GM10266 (cell line): ENCODE results near the gene MIER3.

Experiments used
- DNase-seq: peaks from one replicate; pipeline ENCODE4 v3.0.0; 2012; ENCODE audit errors: extremely low spot score
- CTCF ChIP-seq: IDR thresholded peaks from 2 replicates; pipeline ENCODE4 v1.5.1; 2012; ENCODE audit warnings: mild to moderate bottlenecking, low read depth; ENCODE audit not compliant: control insufficient read depth, insufficient read depth; ENCODE audit errors: missing control alignments

Gene MIER3

GRCh38 chr5:56947052-56947451 is 4.9 kb downstream of the MIER3 start:
- DNase-seq, result no peak
- TF ChIP-seq CTCF, result no peak

GRCh38 chr5:56941981-56942380 is 9.9 kb downstream of the MIER3 start:
- DNase-seq, result no peak

GRCh38 chr5:56938858-56939257 is 13.1 kb downstream of the MIER3 start:
- TF ChIP-seq CTCF, result no peak
- DNase-seq, result no peak

More at GRCh38 chr5:56941981-56942380, 9.9 kb downstream of the MIER3 start:
- no peak for TF ChIP-seq CTCF

- no peak for DNase-seq
- no peak for TF ChIP-seq CTCF
These were observed 17.6 kb downstream of the MIER3 start for GRCh38 chr5:56934325-56934724.

GRCh38 chr5:56922922-56923321 is 29.0 kb downstream of the MIER3 start:
- DNase-seq, result no peak
- TF ChIP-seq CTCF, result no peak

GRCh38 chr5:56919942-56920662 is 31.8 kb downstream of the MIER3 start:
- no peak for DNase-seq

GRCh38 chr5:56918054-56918453 is 33.9 kb downstream of the MIER3 start:
- no peak for DNase-seq
- no peak for TF ChIP-seq CTCF

More at GRCh38 chr5:56919942-56920662, 31.8 kb downstream of the MIER3 start:
- TF ChIP-seq CTCF, result no peak
